IMR-90 (cell line): ENCODE results near the gene BPI. TPM values are rescaled to one million over a fixed set of nuclear protein-coding genes. Genes with fewer than 3 reads are reported as not detected.

Experiments used
- ATAC-seq: fragments of 200-7000 bp; cut with Tn5 transposase; 2 replicates; pipeline ENCODE4 v1.9.1; 2020; ENCODE audit warnings: low read depth, mild to moderate bottlenecking, moderate library complexity
- BruUV-seq: library from RNA; stranded (reverse); fragments of 400-500 nt; replicated peaks from 2 replicates; lab custom pipeline; 2021; lab: Mats Ljungman, UMichigan
- CTCF ChIA-PET: fragments of 300-600 bp; formaldehyde crosslinking; extraction: SDS; loops from one replicate; lab custom pipeline; 2021; ENCODE audit warnings: antibody characterized with exemption; lab: Yijun Ruan, JAX
- POLR2A ChIA-PET: fragments of 300-600 bp; sonication (Branson Sonifier 250); formaldehyde crosslinking; loops from one replicate; lab custom pipeline; 2022; ENCODE audit warnings: antibody characterized with exemption; ENCODE audit not compliant: unreplicated experiment; lab: Charles Lee
- DNase-seq: peaks from one replicate; pipeline ENCODE4 v3.0.0; 2013
- H2AFZ ChIP-seq: replicated peaks from 2 replicates; pipeline ENCODE3; 2013; ENCODE audit warnings: low read length, mild to moderate bottlenecking; ENCODE audit not compliant: poor library complexity
- H2AK5ac ChIP-seq: 2 replicates; pipeline ENCODE4 v1.6.1; 2013; ENCODE audit warnings: low read depth, low read length, inconsistent platforms
- H2AK9ac ChIP-seq: replicated peaks from 2 replicates; pipeline ENCODE3; 2013; ENCODE audit warnings: mild to moderate bottlenecking, low read depth, low read length, moderate library complexity; ENCODE audit not compliant: poor library complexity
- H2BK120ac ChIP-seq: 2 replicates; pipeline ENCODE4 v1.6.1; 2013; ENCODE audit warnings: low read depth, low read length, inconsistent platforms
- H2BK15ac ChIP-seq: 3 replicates; pipeline ENCODE4 v1.6.1; 2013; ENCODE audit warnings: low read depth, low read length, inconsistent platforms
- H2BK20ac ChIP-seq: 2 replicates; pipeline ENCODE4 v1.6.1; 2013; ENCODE audit warnings: low read depth, mild to moderate bottlenecking, inconsistent platforms, low read length, moderate library complexity
- H2BK5ac ChIP-seq: 2 replicates; pipeline ENCODE4 v1.6.1; 2013; ENCODE audit warnings: mild to moderate bottlenecking, low read depth, low read length, inconsistent platforms; ENCODE audit not compliant: poor library complexity, severe bottlenecking
- H3K14ac ChIP-seq: replicated peaks from 2 replicates; pipeline ENCODE4 v1.6.1; 2013; ENCODE audit warnings: low read depth, low read length, inconsistent platforms
- H3K18ac ChIP-seq: 2 replicates; pipeline ENCODE4 v1.6.1; 2013; ENCODE audit warnings: low read depth, low read length, control low read depth
- H3K23ac ChIP-seq: 2 replicates; pipeline ENCODE4 v1.6.1; 2013; ENCODE audit warnings: low read depth, low read length, inconsistent platforms
- H3K27ac ChIP-seq: 2 replicates; pipeline ENCODE4 v1.5.1; 2013; ENCODE audit warnings: mild to moderate bottlenecking, control low read depth, low read length; ENCODE audit not compliant: insufficient read depth
- H3K27me3 ChIP-seq: 2 replicates; pipeline ENCODE4 v1.6.1; 2013; ENCODE audit warnings: low read length; ENCODE audit not compliant: control insufficient read depth, insufficient read depth
- H3K36me3 ChIP-seq: 2 replicates; pipeline ENCODE4 v1.6.1; 2013; ENCODE audit warnings: low read length, mixed read lengths; ENCODE audit not compliant: control insufficient read depth, insufficient read depth
- H3K4ac ChIP-seq: 2 replicates; pipeline ENCODE4 v1.6.1; 2013; ENCODE audit warnings: low read depth, low read length, inconsistent platforms
- H3K4me1 ChIP-seq: 2 replicates; pipeline ENCODE4 v1.6.1; 2013; ENCODE audit warnings: low read length, mixed read lengths; ENCODE audit not compliant: control insufficient read depth, insufficient read depth
- H3K4me2 ChIP-seq: 2 replicates; pipeline ENCODE4 v1.6.1; 2013; ENCODE audit warnings: low read depth, mild to moderate bottlenecking, control low read depth, low read length, moderate library complexity
- H3K4me3 ChIP-seq: 2 replicates; pipeline ENCODE4 v1.5.1; 2013; ENCODE audit warnings: low read depth, mild to moderate bottlenecking, control low read depth, low read length, moderate library complexity; ENCODE audit not compliant: insufficient read depth
- H3K56ac ChIP-seq: 2 replicates; pipeline ENCODE4 v1.6.1; 2013; ENCODE audit warnings: low read length, inconsistent platforms; ENCODE audit not compliant: insufficient read depth; ENCODE audit errors: extremely low read depth
- H3K79me1 ChIP-seq, 2 experiments: 2 replicates each; pipeline ENCODE4 v1.6.1; 2013; ENCODE audit warnings: low read length in 2 of 2, inconsistent platforms in 1 of 2, low read depth in 1 of 2
- H3K9ac ChIP-seq: 2 replicates; pipeline ENCODE4 v1.6.1; 2013; ENCODE audit warnings: low read depth, low read length, control low read depth
- H3K9me1 ChIP-seq: 2 replicates; pipeline ENCODE4 v1.6.1; 2013; ENCODE audit warnings: low read length, inconsistent platforms; ENCODE audit not compliant: insufficient read depth
- H3K9me3 ChIP-seq: 2 replicates; pipeline ENCODE4 v1.6.1; 2013; ENCODE audit warnings: low read length; ENCODE audit not compliant: control insufficient read depth, insufficient read depth
- H4K20me1 ChIP-seq: 2 replicates; pipeline ENCODE4 v1.6.1; 2013; ENCODE audit warnings: low read length, inconsistent platforms; ENCODE audit not compliant: insufficient read depth
- H4K5ac ChIP-seq: 2 replicates; pipeline ENCODE4 v1.6.1; 2013; ENCODE audit warnings: mild to moderate bottlenecking, low read depth, low read length, control low read depth
- H4K8ac ChIP-seq, 2 experiments: 2 replicates each; pipeline ENCODE4 v1.6.1; 2013; ENCODE audit warnings: low read depth in 2 of 2, low read length in 2 of 2, control low read depth in 1 of 2, inconsistent platforms in 1 of 2
- H4K91ac ChIP-seq: 2 replicates; pipeline ENCODE4 v1.6.1; 2013; ENCODE audit warnings: low read depth, low read length, inconsistent platforms; ENCODE audit not compliant: insufficient read depth
- BHLHE40 ChIP-seq: fragments of 150-350 bp; IDR thresholded peaks from 2 replicates; pipeline ENCODE4 v1.6.1; 2016; ENCODE audit warnings: mild to moderate bottlenecking, low read depth, low read length
- MAFK ChIP-seq: IDR thresholded peaks from 2 replicates; pipeline ENCODE4 v1.6.1; 2012; ENCODE audit warnings: low read depth, low read length, improper control_type of control experiment
- NFE2L2 ChIP-seq: fragments of 150-350 bp; IDR thresholded peaks from 2 replicates; pipeline ENCODE4 v1.6.1; 2016; ENCODE audit warnings: low read depth, mild to moderate bottlenecking, low read length
- POLR2A ChIP-seq: IDR thresholded peaks from 2 replicates; pipeline ENCODE4 v1.6.1; 2012; ENCODE audit warnings: mild to moderate bottlenecking, low read depth, low read length
- SMC3 ChIP-seq: fragments of 150-350 bp; IDR thresholded peaks from 2 replicates; pipeline ENCODE4 v1.6.1; 2016; ENCODE audit warnings: low read depth, mild to moderate bottlenecking, antibody characterized with exemption, low read length, moderate library complexity
- WGBS, 2 experiments: methylation state at CpG; one replicate each; pipeline versions ENCODE4 v1.1.5 to v1.1.7; 2013; ENCODE audit warnings: missing lambda C conversion rate in 2 of 2; ENCODE audit not compliant: insufficient read length in 1 of 2; ENCODE audit errors: extremely low coverage in 2 of 2; 5-methylcytosine and 5-hydroxymethylcytosine counted together
- dilution Hi-C: fragments of 300-500 bp; cut with HindIII; formaldehyde crosslinking; loops from one replicate; pipeline ENCODE4 v1.14.3; 2018; ENCODE audit warnings: low sequenced_read_pairs; ENCODE audit not compliant: unreplicated experiment
- in situ Hi-C: fragments of 300-500 bp; cut with MboI; formaldehyde crosslinking; loops from 3 replicates; pipeline ENCODE4 v1.14.3; 2019; ENCODE audit warnings: low sequenced_read_pairs, inconsistent platforms, mixed read lengths
- intact Hi-C: fragments of 100-400 bp; cut with micrococcal nuclease; formaldehyde crosslinking; loops from 2 replicates; pipeline ENCODE4 v1.10.0; 2022
- polyA plus RNA-seq, 3 experiments: library from polyadenylated mRNA; depleted of rRNA; stranded (reverse); fragments of >200 nt; gene quantifications; 2 replicates each; pipeline ENCODE4 v1.2.3, GENCODE V29; 2012; ENCODE audit warnings: low replicate concordance in 1 of 3
- total RNA-seq: library from RNA; depleted of rRNA; stranded (reverse); fragments of >200 nt; gene quantifications from 2 replicates; pipeline ENCODE4 v1.2.3, GENCODE V29; 2012
- TF ChIP-seq, protein P1 (sequence below): fragments of 150-350 bp; IDR thresholded peaks from 2 replicates; pipeline ENCODE4 v1.6.1; 2016; ENCODE audit warnings: low read depth, mild to moderate bottlenecking, low read length, moderate library complexity, borderline replicate concordance
- TF ChIP-seq, protein P2 (sequence below): fragments of 150-350 bp; IDR thresholded peaks from 2 replicates; pipeline ENCODE4 v1.6.1; 2017; ENCODE audit warnings: mild to moderate bottlenecking, antibody characterized with exemption, low read length, low read depth

BPI gene
- total and polyA plus RNA-seq, 2 of the 4 experiments (the other 2 are of a cell fraction) = 0.05 TPM; not detected in 1

DNA sequence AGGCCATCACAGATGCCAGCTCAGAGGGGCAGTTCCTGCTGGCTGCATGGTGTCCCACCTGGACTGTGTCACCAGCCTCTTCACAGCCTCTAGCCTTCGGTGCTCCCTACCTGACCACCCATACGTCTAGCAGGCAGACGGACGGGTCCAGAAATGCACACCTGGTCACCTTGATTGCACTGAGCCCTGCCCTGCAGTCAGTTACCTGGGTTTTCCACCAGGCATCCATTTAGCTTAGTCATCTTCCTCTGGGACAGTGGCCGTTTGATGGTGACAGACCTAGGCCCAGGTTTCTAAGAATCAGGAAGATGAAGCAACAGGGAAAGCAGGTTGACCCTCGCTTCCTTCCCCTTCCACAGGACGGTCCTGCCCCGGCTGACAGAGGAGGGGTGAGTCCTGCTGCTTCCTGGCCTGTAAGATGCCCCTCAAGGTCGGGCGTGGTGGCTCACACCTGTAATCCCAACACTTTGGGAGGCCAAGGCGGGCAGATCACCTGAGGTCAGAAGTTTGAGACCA lies 9.8 kb upstream of the BPI start:
- Histone ChIP-seq H3K4me2 (no peak overlapping the region), H3K27ac (no peak overlapping the region), H2AK5ac (no peak overlapping the region), H3K27me3 (peaks cover 4% of the 10 kb centered on the region), H2AFZ (no peak overlapping the region), H2BK20ac (no peak overlapping the region), H4K5ac (no peak overlapping the region), H3K36me3 (no peaks in the 10 kb centered on the region), H3K79me1 (no peaks in the 10 kb centered on the region), H3K4ac (no peak overlapping the region), H2AK9ac (no peak overlapping the region), H3K14ac (no peak overlapping the region), H4K8ac (no peak overlapping the region), H4K91ac (no peak overlapping the region), H3K18ac (no peak overlapping the region), H3K4me1 (peaks cover 12% of the 10 kb centered on the region), H2BK120ac (no peak overlapping the region), H3K9ac (no peak overlapping the region), H2BK5ac (no peak overlapping the region), H2BK15ac (no peak overlapping the region), H4K20me1 (peaks cover 4% of the 10 kb centered on the region; the same call in 1 of the 2 replicates), H3K9me3 (no peaks in the 10 kb centered on the region), H3K9me1 (peaks cover 3% of the 10 kb centered on the region; the same call in 1 of the 2 replicates), H3K4me3 (no peak overlapping the region), H3K23ac (no peak overlapping the region), H3K56ac (no peak overlapping the region)
- in situ Hi-C loops (no loop called here), dilution Hi-C loops (no loop called here), intact Hi-C loops (no loop called here)
- ChIA-PET POLR2A (no interaction called here), CTCF (no interaction called here)
- DNase-seq = no peak
- no peak for ATAC-seq
- WGBS, 2 experiments = 96% methylated on average over 4 of the region's 11 CpGs; no CpG with 5 or more reads in 1 of the 2 experiments
- no TSS peak for BruUV-seq
- TF ChIP-seq, protein P1, sequence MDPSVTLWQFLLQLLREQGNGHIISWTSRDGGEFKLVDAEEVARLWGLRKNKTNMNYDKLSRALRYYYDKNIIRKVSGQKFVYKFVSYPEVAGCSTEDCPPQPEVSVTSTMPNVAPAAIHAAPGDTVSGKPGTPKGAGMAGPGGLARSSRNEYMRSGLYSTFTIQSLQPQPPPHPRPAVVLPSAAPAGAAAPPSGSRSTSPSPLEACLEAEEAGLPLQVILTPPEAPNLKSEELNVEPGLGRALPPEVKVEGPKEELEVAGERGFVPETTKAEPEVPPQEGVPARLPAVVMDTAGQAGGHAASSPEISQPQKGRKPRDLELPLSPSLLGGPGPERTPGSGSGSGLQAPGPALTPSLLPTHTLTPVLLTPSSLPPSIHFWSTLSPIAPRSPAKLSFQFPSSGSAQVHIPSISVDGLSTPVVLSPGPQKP = no peak
- no peak for TF ChIP-seq POLR2A
- TF ChIP-seq NFE2L2 = no peak
- TF ChIP-seq BHLHE40 = no peak
- no peak for TF ChIP-seq SMC3
- TF ChIP-seq, protein P2, sequence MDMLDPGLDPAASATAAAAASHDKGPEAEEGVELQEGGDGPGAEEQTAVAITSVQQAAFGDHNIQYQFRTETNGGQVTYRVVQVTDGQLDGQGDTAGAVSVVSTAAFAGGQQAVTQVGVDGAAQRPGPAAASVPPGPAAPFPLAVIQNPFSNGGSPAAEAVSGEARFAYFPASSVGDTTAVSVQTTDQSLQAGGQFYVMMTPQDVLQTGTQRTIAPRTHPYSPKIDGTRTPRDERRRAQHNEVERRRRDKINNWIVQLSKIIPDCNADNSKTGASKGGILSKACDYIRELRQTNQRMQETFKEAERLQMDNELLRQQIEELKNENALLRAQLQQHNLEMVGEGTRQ = no peak
- TF ChIP-seq MAFK = no peak
